CD4-positive, CD25-positive, alpha-beta regulatory T cell (primary cell): ENCODE data around the gene PRR29. TPM values are rescaled to one million over a fixed set of nuclear protein-coding genes. Genes with fewer than 3 reads are reported as not detected.

Experiments used
- ATAC-seq, 2 donors: fragments of 150-1000 bp; cut with Tn5 transposase; one replicate each; pipeline ENCODE4 v1.10.0; 2021; ENCODE audit warnings: low read depth in 2 of 2, moderate number of reproducible peaks in 2 of 2, moderate library complexity in 1 of 2
- DNase-seq, 3 donors: peaks; one replicate each; pipeline versions ENCODE4 v3.0.0 to v3.0.0-alpha.2; 2012 to 2022; ENCODE audit warnings: mixed read lengths in 1 of 3
- H3K27ac ChIP-seq: one replicate; pipeline ENCODE4 v1.7.0; 2013; ENCODE audit warnings: mild to moderate bottlenecking, low read length; ENCODE audit not compliant: insufficient read depth, poor library complexity, severe bottlenecking
- H3K27me3 ChIP-seq: one replicate; pipeline ENCODE4 v1.7.0; 2013; ENCODE audit warnings: low read length; ENCODE audit not compliant: control insufficient read depth, insufficient read depth
- H3K36me3 ChIP-seq: one replicate; pipeline ENCODE4 v1.7.0; 2013; ENCODE audit warnings: mild to moderate bottlenecking, low read length, moderate library complexity; ENCODE audit not compliant: control insufficient read depth, insufficient read depth
- H3K4me1 ChIP-seq: 2 replicates; pipeline ENCODE4 v1.7.0; 2013; ENCODE audit warnings: mild to moderate bottlenecking, low read length; ENCODE audit not compliant: insufficient read depth, control insufficient read depth, poor library complexity, severe bottlenecking
- H3K4me3 ChIP-seq: one replicate; pipeline ENCODE4 v1.7.0; 2013; ENCODE audit warnings: low read depth, mild to moderate bottlenecking, low read length, moderate library complexity
- H3K9me3 ChIP-seq, 2 experiments: 1 replicate in 1 of 2; 2 replicates in 1 of 2; pipeline ENCODE4 v1.7.0; 2013; ENCODE audit warnings: low read length in 2 of 2, mild to moderate bottlenecking in 1 of 2, moderate library complexity in 1 of 2; ENCODE audit not compliant: control insufficient read depth in 2 of 2
- H3K27ac Mint-ChIP-seq, 3 donors: one replicate each; pipeline ENCODE4 v1.8.0; 2020 to 2022; ENCODE audit warnings: mild to moderate bottlenecking in 3 of 3, mixed read lengths in 3 of 3, moderate library complexity in 2 of 3
- H3K27me3 Mint-ChIP-seq: one replicate; pipeline ENCODE4 v1.8.0; 2022; ENCODE audit warnings: mild to moderate bottlenecking, mixed read lengths
- H3K36me3 Mint-ChIP-seq: one replicate; pipeline ENCODE4 v1.8.0; 2020; ENCODE audit warnings: mixed read lengths
- H3K4me1 Mint-ChIP-seq, 4 donors: one replicate each; pipeline ENCODE4 v1.8.0; 2020 to 2022; ENCODE audit warnings: mixed read lengths in 4 of 4, mild to moderate bottlenecking in 1 of 4
- H3K4me3 Mint-ChIP-seq, 4 donors: one replicate each; pipeline ENCODE4 v1.8.0; 2020 to 2022; ENCODE audit warnings: mild to moderate bottlenecking in 4 of 4, mixed read lengths in 4 of 4, moderate library complexity in 3 of 4
- H3K9me3 Mint-ChIP-seq, 7 donors: one replicate each; pipeline ENCODE4 v1.8.0; 2020 to 2022; ENCODE audit warnings: mixed read lengths in 7 of 7, mild to moderate bottlenecking in 3 of 7, moderate library complexity in 2 of 7
- polyA plus RNA-seq, 4 donors: library from polyadenylated mRNA; unstranded; fragments of 300-500 nt; fragmentation: Illumina TruSeq; gene quantifications; one replicate each; pipeline ENCODE4 v1.2.3, GENCODE V29; 2021
- total RNA-seq: library from RNA; stranded (reverse); gene quantifications from one replicate; pipeline ENCODE4 v1.2.3, GENCODE V29; 2022

Gene PRR29
- total and polyA plus RNA-seq, 5 donors from 2014 or later: 0.52 to 6.9 (median 6.0) TPM

DNA sequence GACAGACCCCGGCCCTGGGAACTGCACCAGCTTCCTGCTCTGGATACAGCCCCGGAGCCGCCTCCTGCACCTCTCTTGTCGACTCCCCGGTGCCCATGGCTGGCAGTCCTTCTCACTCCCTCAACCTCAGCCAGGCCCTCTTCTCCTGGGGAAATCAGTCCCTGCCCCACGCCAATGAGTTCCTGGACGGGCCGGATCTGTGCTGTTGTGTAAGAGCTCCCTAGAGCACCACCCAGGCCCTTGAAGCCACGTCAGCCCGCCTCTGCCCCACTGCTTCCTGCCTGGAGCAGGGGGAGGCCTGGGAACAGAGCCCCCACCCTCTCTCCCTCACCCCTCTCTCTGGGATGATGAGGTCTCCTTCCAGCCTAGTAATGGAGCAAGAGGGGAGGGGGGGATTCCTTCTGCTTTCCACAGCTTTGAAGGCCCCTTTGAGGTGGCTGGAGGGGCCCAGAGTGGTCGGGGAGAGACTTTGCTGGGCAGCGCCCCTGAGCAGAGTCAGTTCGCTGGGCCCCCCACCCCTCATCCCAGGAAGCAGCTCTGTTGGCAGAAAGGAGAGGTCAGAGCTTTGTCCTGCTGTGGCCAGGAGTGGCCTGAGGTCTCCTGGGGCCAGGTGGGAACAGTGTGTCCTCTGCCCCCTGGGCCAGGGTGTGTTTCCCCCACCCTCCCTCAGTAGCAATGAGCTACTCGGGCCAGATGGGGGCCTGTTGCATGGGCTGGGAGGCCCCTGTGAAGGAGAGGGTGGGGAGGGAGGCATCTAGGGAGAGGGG is 3.8 kb downstream of the PRR29 start:
- H3K9me3 Mint-ChIP-seq: no peaks in the 10 kb centered on the region
- no peak overlapping the region for H3K27ac Mint-ChIP-seq
- Histone ChIP-seq H3K4me3 (no peak overlapping the region), H3K27ac (no peak overlapping the region), H3K36me3 (peaks cover 50% of the 10 kb centered on the region), H3K27me3 (no peaks in the 10 kb centered on the region), H3K4me1 (peaks cover 29% of the 10 kb centered on the region), H3K9me3 (no peaks in the 10 kb centered on the region)
- H3K4me1 Mint-ChIP-seq: peaks cover 5 to 45% (median 19%) of the 10 kb centered on the region in 4 donors
- H3K36me3 Mint-ChIP-seq: peaks cover 10% of the 10 kb centered on the region
- H3K4me3 Mint-ChIP-seq: peak overlapping the region in 3 of 4 donors; percentile 18 to 38 (median 22)
- ATAC-seq: no peak
- H3K27me3 Mint-ChIP-seq: peaks cover 11% of the 10 kb centered on the region
- no peak for DNase-seq

DNA sequence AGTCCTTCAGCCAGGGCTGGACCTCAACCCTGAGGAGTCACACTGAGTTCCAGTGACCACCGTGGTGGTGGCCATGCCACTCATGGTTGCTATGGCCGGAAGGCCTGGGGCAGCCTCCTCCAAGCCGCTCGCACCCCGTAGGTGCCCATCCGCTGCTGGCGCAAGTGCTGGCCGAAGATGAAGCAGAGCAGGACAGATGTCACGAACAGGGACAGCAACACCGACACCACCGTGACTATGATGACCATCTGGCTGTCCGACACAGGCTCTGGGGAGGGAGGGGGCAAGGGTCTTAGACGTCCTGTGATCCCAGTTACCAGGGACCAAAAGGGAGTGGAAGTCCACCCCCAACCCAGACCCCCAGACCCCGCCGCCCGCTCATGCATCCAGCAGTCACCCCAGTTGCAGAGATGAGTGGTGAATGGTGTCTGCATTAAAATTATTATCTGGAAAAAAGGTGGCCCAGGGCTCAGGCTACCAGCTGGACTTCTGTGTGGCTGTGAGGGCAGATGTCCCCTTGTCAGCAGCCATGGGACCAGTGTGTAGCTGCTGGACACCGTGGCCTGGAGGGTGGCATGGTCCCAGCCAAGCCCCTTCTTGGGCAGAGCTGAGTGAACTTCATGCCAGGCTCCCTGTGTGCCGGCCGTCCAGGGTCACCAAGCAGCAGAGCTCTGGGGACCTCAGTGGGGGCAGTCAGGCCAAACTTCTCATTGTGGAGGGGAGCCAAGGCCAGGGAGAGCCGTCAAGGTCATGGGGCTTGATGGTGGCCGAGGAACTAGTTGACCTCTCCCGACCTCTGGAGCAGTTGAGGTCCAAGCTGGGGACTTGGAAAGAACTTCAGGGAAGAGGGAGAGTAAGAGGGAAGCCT is 4.7 kb downstream of the PRR29 start:
- peaks cover 0 to 45% (median 13%) of the 10 kb centered on the region in 4 donors for H3K4me1 Mint-ChIP-seq
- Histone ChIP-seq H3K27me3 (no peaks in the 10 kb centered on the region), H3K4me1 (peaks cover 30% of the 10 kb centered on the region), H3K9me3 (no peaks in the 10 kb centered on the region), H3K4me3 (no peak overlapping the region), H3K36me3 (peaks cover 56% of the 10 kb centered on the region), H3K27ac (no peak overlapping the region)
- no peak overlapping the region for H3K27ac Mint-ChIP-seq
- DNase-seq: no peak
- peaks cover 5% of the 10 kb centered on the region for H3K27me3 Mint-ChIP-seq
- no peak for ATAC-seq
- H3K4me3 Mint-ChIP-seq: peak overlapping the region in 2 of 4 donors; percentile 16 to 62
- H3K36me3 Mint-ChIP-seq: peaks cover 10% of the 10 kb centered on the region
- H3K9me3 Mint-ChIP-seq: no peaks in the 10 kb centered on the region

- peaks cover 0 to 51% (median 15%) of the 10 kb centered on the region in 4 donors for H3K4me1 Mint-ChIP-seq
- H3K36me3 Mint-ChIP-seq: peaks cover 10% of the 10 kb centered on the region
- no peaks in the 10 kb centered on the region for H3K9me3 ChIP-seq
- peak overlapping the region in 1 of 4 donors; percentile 62 for H3K4me3 Mint-ChIP-seq
- H3K36me3 ChIP-seq: peaks cover 56% of the 10 kb centered on the region
- no peak overlapping the region for H3K4me3 ChIP-seq
- peaks cover 5% of the 10 kb centered on the region for H3K27me3 Mint-ChIP-seq
- H3K27me3 ChIP-seq: no peaks in the 10 kb centered on the region
- no peak for DNase-seq
- H3K9me3 Mint-ChIP-seq: no peaks in the 10 kb centered on the region
- no peak overlapping the region for H3K27ac ChIP-seq
- peaks cover 30% of the 10 kb centered on the region for H3K4me1 ChIP-seq
- ATAC-seq: no peak
- peak overlapping the region in 2 of 3 donors; percentile 79 to 88 for H3K27ac Mint-ChIP-seq
Observed at GRCh38 chr17:64003526-64004121, 5.5 kb downstream of the PRR29 start.

DNA sequence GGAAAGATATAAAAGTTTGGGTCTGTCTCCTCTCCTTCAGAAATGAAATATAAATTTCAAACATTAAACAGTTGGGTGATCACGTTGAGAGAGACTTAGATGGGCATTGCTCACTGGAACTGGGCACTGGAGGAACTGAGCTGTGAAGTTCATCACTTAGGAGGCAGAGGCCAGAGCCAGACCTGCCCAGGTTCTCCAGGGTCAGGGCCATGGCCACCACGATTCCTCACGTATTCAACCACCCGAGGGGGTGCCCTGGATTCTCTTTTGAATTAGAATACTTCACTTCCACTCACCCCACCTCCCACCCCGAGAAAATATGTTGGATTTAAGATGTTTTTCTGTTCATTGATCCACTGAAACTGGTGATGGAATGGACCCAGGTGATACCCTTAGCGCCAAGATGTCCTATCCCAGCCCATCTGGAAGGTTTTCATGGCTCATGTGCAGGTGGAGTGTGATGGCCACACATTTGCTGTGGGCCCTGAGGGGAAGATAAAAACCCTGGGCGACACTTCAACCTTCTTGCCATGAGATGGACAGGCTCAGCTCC is 6.1 kb downstream of the PRR29 start:
- peaks cover 0 to 51% (median 19%) of the 10 kb centered on the region in 4 donors for H3K4me1 Mint-ChIP-seq
- Histone ChIP-seq H3K27ac (no peak overlapping the region), H3K4me3 (no peak overlapping the region), H3K36me3 (peaks cover 56% of the 10 kb centered on the region), H3K27me3 (no peaks in the 10 kb centered on the region), H3K4me1 (peaks cover 30% of the 10 kb centered on the region), H3K9me3 (no peaks in the 10 kb centered on the region)
- no peak for ATAC-seq
- H3K27ac Mint-ChIP-seq: peak overlapping the region in 2 of 3 donors; percentile 71 to 79
- H3K9me3 Mint-ChIP-seq: no peaks in the 10 kb centered on the region
- peaks cover 10% of the 10 kb centered on the region for H3K36me3 Mint-ChIP-seq
- no peak for DNase-seq
- H3K27me3 Mint-ChIP-seq: peaks cover 1% of the 10 kb centered on the region
- H3K4me3 Mint-ChIP-seq: peak overlapping the region in 1 of 4 donors; percentile 62

DNA sequence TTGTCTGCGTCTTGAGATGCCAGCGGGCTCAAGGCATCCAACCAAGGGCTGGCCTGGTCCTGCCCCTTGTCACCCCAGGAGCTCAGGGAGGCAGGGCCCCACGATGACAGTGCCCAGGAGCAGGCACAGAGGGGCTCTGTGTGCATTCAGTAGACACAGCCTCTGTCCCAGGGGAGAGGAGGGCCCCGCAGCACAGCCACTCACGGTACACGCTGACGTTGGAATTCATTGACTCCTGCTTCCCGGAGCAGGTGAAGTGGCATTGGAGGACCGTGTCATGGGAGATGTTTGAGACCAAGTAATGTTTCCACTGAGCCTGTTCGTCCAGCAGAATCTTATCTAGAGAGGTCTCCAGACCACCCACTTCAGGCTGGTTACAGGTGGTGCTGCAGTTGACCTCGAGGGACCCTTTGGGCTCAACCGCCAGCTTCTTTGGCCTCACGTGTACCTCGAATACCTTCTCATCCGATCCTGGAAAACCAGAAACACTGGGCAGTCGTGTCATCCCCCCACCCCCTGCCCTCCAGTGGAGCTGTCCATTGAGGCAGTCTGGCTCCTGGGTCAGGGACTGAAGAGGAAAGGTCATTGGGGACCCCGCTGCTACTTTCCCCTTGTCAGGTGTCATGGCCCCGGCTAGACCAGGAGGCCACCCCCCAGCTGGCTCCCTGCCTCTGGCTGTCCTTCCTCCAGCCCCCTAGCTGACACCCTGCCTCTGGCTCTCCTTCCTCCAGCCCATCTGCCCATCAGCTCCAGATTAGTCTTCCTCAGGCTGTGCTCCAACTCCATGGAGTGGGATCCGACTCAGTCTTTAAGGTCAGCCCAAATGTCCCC is 7.0 kb downstream of the PRR29 start:
- no peak overlapping the region for H3K4me3 Mint-ChIP-seq

GRCh38 chr17:64005734-64006167 is 7.6 kb downstream of the PRR29 start:
- H3K9me3 Mint-ChIP-seq: no peaks in the 10 kb centered on the region
- Histone ChIP-seq H3K36me3 (peaks cover 64% of the 10 kb centered on the region), H3K9me3 (no peaks in the 10 kb centered on the region), H3K4me1 (peaks cover 42% of the 10 kb centered on the region), H3K27ac (peak overlapping the region; percentile 1), H3K27me3 (no peaks in the 10 kb centered on the region), H3K4me3 (no peak overlapping the region)
- ATAC-seq (no peak), DNase-seq (no peak)
- no peaks in the 10 kb centered on the region for H3K27me3 Mint-ChIP-seq
- peak overlapping the region in 1 of 4 donors; percentile 7 for H3K4me3 Mint-ChIP-seq
- peaks cover 5 to 57% (median 22%) of the 10 kb centered on the region in 4 donors for H3K4me1 Mint-ChIP-seq
- H3K27ac Mint-ChIP-seq: peak overlapping the region in 2 of 3 donors; percentile 26 to 87
- H3K36me3 Mint-ChIP-seq: peaks cover 18% of the 10 kb centered on the region

More for the DNA sequence above, 7.0 kb downstream of the PRR29 start:
- H3K9me3 ChIP-seq: no peaks in the 10 kb centered on the region
- no peak overlapping the region for H3K4me3 ChIP-seq
- H3K27ac ChIP-seq: peak overlapping the region; percentile 1
- H3K36me3 ChIP-seq: peaks cover 62% of the 10 kb centered on the region
- Mint-ChIP-seq H3K4me1 (peaks cover 0 to 53% (median 19%) of the 10 kb centered on the region in 4 donors), H3K36me3 (peaks cover 15% of the 10 kb centered on the region), H3K27me3 (no peaks in the 10 kb centered on the region), H3K27ac (peak overlapping the region; percentile 14 to 87 (median 46)), H3K9me3 (no peaks in the 10 kb centered on the region)
- ATAC-seq: no peak
- H3K4me1 ChIP-seq: peaks cover 37% of the 10 kb centered on the region
- no peak for DNase-seq
- no peaks in the 10 kb centered on the region for H3K27me3 ChIP-seq
